ENCODE measurements around the gene NCOA3. TPM values are rescaled to one million over a fixed set of nuclear protein-coding genes. Genes with fewer than 3 reads are reported as not detected.
A peak's percentile ranks its signal among the peaks of the same experiment; 100 is the strongest.

The NCOA3 gene
- total and polyA plus RNA-seq, 10 of the 15 experiments (the other 5 are each of a cell fraction or from before 2014, with no cell fraction given): 16.9 to 96.2 (median 73.6) TPM

DNA sequence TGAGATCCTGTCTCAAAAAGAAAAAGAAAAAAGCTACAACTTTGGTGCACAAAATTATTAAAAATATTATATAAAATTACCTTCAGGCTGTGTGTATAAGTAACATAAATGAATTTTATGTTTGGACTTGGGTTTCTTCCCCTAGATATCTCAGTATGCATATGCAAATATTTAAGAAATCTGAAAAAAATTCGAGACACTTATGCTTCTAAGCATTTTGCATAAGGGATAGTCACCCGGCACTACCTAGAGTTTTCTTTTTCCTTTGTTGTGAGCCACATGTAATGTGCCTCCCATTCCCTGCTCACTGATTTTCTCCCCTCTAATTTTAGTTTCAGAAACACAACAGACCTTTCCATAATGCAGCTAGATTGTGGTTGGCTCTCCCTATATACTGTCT, 79.4 kb downstream of the NCOA3 start:
- intact Hi-C loops (cut with micrococcal nuclease; ENCODE audit: unreplicated experiment): no loop called here
- Histone ChIP-seq H3K27me3 (replicated peaks in 1 of 2; ENCODE audit: control insufficient read depth in 2 of 2, insufficient read depth in 2 of 2, low read length in 1 of 2) (no peaks in the 10 kb centered on the region), H3K27ac (ENCODE audit: control insufficient read depth, insufficient read depth) (no peak overlapping the region), H2AFZ (ENCODE audit: control insufficient read depth, low read depth, low read length) (no peak overlapping the region), H3K36me3 (ENCODE audit: control insufficient read depth in 2 of 2, insufficient read depth in 2 of 2, low read length in 1 of 2) (peaks cover 3 to 8% of the 10 kb centered on the region in 2 experiments; a peak in 3 of 4 replicates), H3K4me2 (ENCODE audit: control insufficient read depth, insufficient read depth) (no peak overlapping the region), H3K4me3 (no peak overlapping the region), H3K79me2 (ENCODE audit: control insufficient read depth, insufficient read depth, low read length) (peaks cover 88% of the 10 kb centered on the region), H3K4me1 (ENCODE audit: control insufficient read depth, insufficient read depth, low read length) (peaks cover 51% of the 10 kb centered on the region), H4K20me1 (ENCODE audit: control insufficient read depth, insufficient read depth) (peaks cover 5% of the 10 kb centered on the region; the same call in 1 of the 2 replicates), H3K9ac (ENCODE audit: control insufficient read depth, insufficient read depth, low read length) (no peak overlapping the region), H3K9me3 (replicated peaks; ENCODE audit: control insufficient read depth, insufficient read depth, low read length) (no peaks in the 10 kb centered on the region; the same call in 2 of the 3 replicates)
- ATAC-seq (no peak), FAIRE-seq (no peak), DNase-seq (ENCODE audit: low read depth, low spot score) (no peak)
- SMC1A ChIA-PET (ENCODE audit: uncharacterized antibody, unreplicated experiment): no interaction called here
- in situ Hi-C loops (cut with MboI): no loop called here
- CTCF ChIA-PET: no interaction called here
- POLR2A ChIA-PET: no interaction called here
- TF ChIP-seq ZNF217 (IDR thresholded peaks at IDR 0.05) (no peak), PAX5 (IDR thresholded peaks at IDR 0.05; ENCODE audit: borderline replicate concordance, low read depth, low read length) (no peak), POU2F2 (IDR thresholded peaks at IDR 0.05; ENCODE audit: borderline replicate concordance, low read depth, low read length) (0 out of 3 replicates have a peak, but pooled peaks have one; percentile 30)
- WGBS (ENCODE audit: insufficient coverage, insufficient replicate concordance, low lambda C conversion rate, missing lambda C conversion rate): 0% methylated on average over 2 of the region's 2 CpGs
- BruUV-seq (replicated peaks): no TSS peak
- RAD21 ChIA-PET (ENCODE audit: unreplicated experiment): no interaction called here

DNA sequence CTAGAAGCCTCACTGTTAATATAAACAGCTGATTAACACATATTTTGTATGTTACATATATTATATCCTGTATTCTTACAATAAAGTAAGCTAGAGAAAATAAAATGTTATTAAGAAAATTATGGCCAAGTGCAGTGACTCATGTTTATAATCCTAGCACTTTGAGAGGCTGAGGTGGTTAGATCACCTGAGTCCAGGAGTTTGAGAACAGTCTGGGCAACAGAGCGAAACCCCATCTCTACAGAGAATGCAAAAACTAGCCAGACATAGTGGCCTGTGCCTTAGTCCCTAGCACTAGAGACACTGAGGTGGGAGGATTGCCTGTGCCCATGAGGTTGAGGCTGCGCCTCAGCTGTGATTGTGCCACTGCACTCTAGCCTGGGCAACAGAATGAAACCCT, 81.9 kb downstream of the NCOA3 start:
- H3K27ac ChIP-seq (ENCODE audit: control insufficient read depth, insufficient read depth): no peak overlapping the region; the same call in 1 of the 2 replicates

More for the DNA sequence above, 81.9 kb downstream of the NCOA3 start:
- peaks cover 38% of the 10 kb centered on the region for H3K4me1 ChIP-seq (ENCODE audit: control insufficient read depth, insufficient read depth, low read length)
- H3K4me2 ChIP-seq (ENCODE audit: control insufficient read depth, insufficient read depth): no peak overlapping the region; the same call in 1 of the 2 replicates
- RAD21 ChIA-PET (ENCODE audit: unreplicated experiment): no interaction called here
- no peak for DNase-seq (ENCODE audit: low read depth, low spot score)
- TF ChIP-seq ETV6 (conservative IDR thresholded peaks at IDR 0.05 in 1 of 2, IDR thresholded peaks at IDR 0.05 in 1 of 2; ENCODE audit: borderline replicate concordance in 1 of 2, low read depth in 1 of 2): peak in 1 of 2 experiments; percentile 82; a peak in 1 of 4 replicates
- no peak for TF ChIP-seq FOS (IDR thresholded peaks at IDR 0.05; ENCODE audit: borderline replicate concordance, extremely low read depth, insufficient read length)
- H3K27me3 ChIP-seq (replicated peaks in 1 of 2; ENCODE audit: control insufficient read depth in 2 of 2, insufficient read depth in 2 of 2, low read length in 1 of 2): no peaks in the 10 kb centered on the region
- SMC1A ChIA-PET (ENCODE audit: uncharacterized antibody, unreplicated experiment): interaction anchor here (1.0 to 2.6 kb wide), 4 partner anchors 11 to 97 kb away, joined by 3 to 10 read pairs (median 4); no protein-coding TSS in a partner anchor
- H2AFZ ChIP-seq (ENCODE audit: control insufficient read depth, low read depth, low read length): no peak overlapping the region
- in situ Hi-C loops (cut with MboI) (no loop called here), intact Hi-C loops (cut with micrococcal nuclease; ENCODE audit: unreplicated experiment) (no loop called here)
- POLR2A ChIA-PET: interaction anchor here (0.5 to 1.9 kb wide), 3 partner anchors 28 to 240 kb away, joined by 4 to 10 read pairs (median 6); no protein-coding TSS in a partner anchor
- peaks cover 4% of the 10 kb centered on the region; the same call in 1 of the 2 replicates for H4K20me1 ChIP-seq (ENCODE audit: control insufficient read depth, insufficient read depth)
- no peak for FAIRE-seq
- peaks cover 5 to 20% of the 10 kb centered on the region in 2 experiments for H3K36me3 ChIP-seq (ENCODE audit: control insufficient read depth in 2 of 2, insufficient read depth in 2 of 2, low read length in 1 of 2)
- no peak overlapping the region for H3K4me3 ChIP-seq
- H3K9ac ChIP-seq (ENCODE audit: control insufficient read depth, insufficient read depth, low read length): no peak overlapping the region
- WGBS (ENCODE audit: insufficient coverage, insufficient replicate concordance, low lambda C conversion rate, missing lambda C conversion rate): 97% methylated on average over 2 of the region's 2 CpGs
- no peaks in the 10 kb centered on the region; the same call in 2 of the 3 replicates for H3K9me3 ChIP-seq (replicated peaks; ENCODE audit: control insufficient read depth, insufficient read depth, low read length)
- ATAC-seq: no peak
- CTCF ChIA-PET: interaction anchor here (0.7 to 1.4 kb wide), 6 partner anchors 21 to 312 kb away, joined by 3 to 4 read pairs (median 3); no protein-coding TSS in a partner anchor
- no TSS peak for BruUV-seq (replicated peaks)
- H3K79me2 ChIP-seq (ENCODE audit: control insufficient read depth, insufficient read depth, low read length): peaks cover 81% of the 10 kb centered on the region

Measured in GM12878 (cell line).